HepG2 (cell line): ENCODE results near the gene KLHL5. TPM values are rescaled to one million over a fixed set of nuclear protein-coding genes. Genes with fewer than 3 reads are reported as not detected.

Experiments
- ATAC-seq: fragments of 200-7000 bp; cut with Tn5 transposase; 3 replicates; pipeline ENCODE4 v1.9.1; 2020; ENCODE audit warnings: mild to moderate bottlenecking, moderate library complexity
- BruUV-seq: library from RNA; stranded (reverse); fragments of 400-500 nt; replicated peaks from 2 replicates; lab custom pipeline; 2021; lab: Mats Ljungman, UMichigan
- CTCF ChIA-PET: fragments of 300-600 bp; formaldehyde crosslinking; extraction: SDS; loops from one replicate; lab custom pipeline; 2021; ENCODE audit warnings: low total read pairs, inconsistent platforms, low intra/inter-chr PET ratio; lab: Yijun Ruan, JAX
- POLR2A ChIA-PET: fragments of 350-600 bp; sonication (Branson Sonifier 250); formaldehyde crosslinking; loops from one replicate; lab custom pipeline; 2020; ENCODE audit warnings: antibody characterized with exemption, inconsistent platforms; lab: Yijun Ruan, JAX
- DNase-seq: peaks from one replicate; pipeline ENCODE4 v3.0.0-alpha.2; 2015; ENCODE audit warnings: low spot score
- FAIRE-seq: peaks from 3 replicates; lab custom pipeline; 2011; peaks lifted over from hg19 to GRCh38; lab: Jason Lieb, UNC
- H2AFZ ChIP-seq: one replicate; pipeline ENCODE4 v1.6.1; 2011; ENCODE audit warnings: low read length, inconsistent platforms
- H3K27ac ChIP-seq: fragments of 300-600 bp; 3 replicates; pipeline ENCODE4 v1.8.0; 2011; ENCODE audit warnings: mixed run types, mild to moderate bottlenecking, mixed read lengths, low read length, inconsistent platforms; ENCODE audit not compliant: insufficient read depth; ENCODE audit errors: extremely low read length
- H3K27me3 ChIP-seq, 2 experiments: fragments of 200-600 bp in 1 of 2; 2 replicates in 1 of 2; 3 replicates in 1 of 2; pipeline versions ENCODE4 v1.6.0 to v1.8.0; 2011; ENCODE audit warnings: low read length in 2 of 2, mild to moderate bottlenecking in 2 of 2, moderate library complexity in 2 of 2, inconsistent platforms in 1 of 2; ENCODE audit not compliant: insufficient read depth in 2 of 2, control insufficient read depth in 1 of 2
- H3K36me3 ChIP-seq, 2 experiments: fragments of 200-600 bp in 1 of 2; replicated peaks in 1 of 2; 2 replicates in 1 of 2; 3 replicates in 1 of 2; pipeline versions ENCODE4 v1.5.1 to v1.8.0; 2011; ENCODE audit warnings: low read length in 2 of 2, inconsistent platforms in 1 of 2; ENCODE audit not compliant: insufficient read depth in 2 of 2, control insufficient read depth in 1 of 2
- H3K4me1 ChIP-seq: 2 replicates; pipeline ENCODE4 v1.5.1; 2012; ENCODE audit warnings: low read length, inconsistent platforms; ENCODE audit not compliant: insufficient read depth
- H3K4me2 ChIP-seq: 2 replicates; pipeline ENCODE4 v1.6.0; 2011; ENCODE audit warnings: low read depth, low read length, inconsistent platforms
- H3K4me3 ChIP-seq, 3 experiments: fragments of 200-600 bp in 1 of 3; sonication (generic), shearing (Covaris generic) in 1 of 3; replicated peaks in 1 of 3; 2 replicates each; pipeline ENCODE4 v1.5.1; 2011 to 2016; ENCODE audit warnings: low read length in 3 of 3, inconsistent platforms in 2 of 3, low read depth in 2 of 3, mild to moderate bottlenecking in 2 of 3, control low read depth in 1 of 3, mixed read lengths in 1 of 3; ENCODE audit not compliant: insufficient read depth in 1 of 3
- H3K79me2 ChIP-seq: one replicate; pipeline ENCODE4 v1.6.1; 2011; ENCODE audit warnings: low read length, inconsistent platforms; ENCODE audit not compliant: insufficient read depth
- H3K9ac ChIP-seq: 2 replicates; pipeline ENCODE4 v1.6.0; 2011; ENCODE audit warnings: mild to moderate bottlenecking, low read depth, low read length, inconsistent platforms; ENCODE audit not compliant: insufficient read depth
- H3K9me3 ChIP-seq: 2 replicates; pipeline ENCODE4 v1.5.1; 2012; ENCODE audit warnings: mild to moderate bottlenecking, low read length
- H4K20me1 ChIP-seq: 2 replicates; pipeline ENCODE4 v1.6.0; 2011; ENCODE audit warnings: inconsistent platforms, mild to moderate bottlenecking, low read length, moderate library complexity; ENCODE audit not compliant: insufficient read depth
- AGO1 ChIP-seq: fragments of 200-400 bp; formaldehyde crosslinking; IDR thresholded peaks from 2 replicates; pipeline ENCODE4 v1.6.1; 2017; ENCODE audit warnings: mild to moderate bottlenecking, low read depth, low read length, moderate library complexity; ENCODE audit not compliant: poor library complexity, severe bottlenecking
- FOXJ3 ChIP-seq: sonication (generic); formaldehyde crosslinking; IDR thresholded peaks from 2 replicates; pipeline ENCODE4 v1.4.0; 2020; ENCODE audit warnings: missing genetic modification reagents, mild to moderate bottlenecking, borderline replicate concordance
- IRF9 ChIP-seq: sonication (generic); formaldehyde crosslinking; IDR thresholded peaks from 2 replicates; pipeline ENCODE4 v1.8.0; 2022; ENCODE audit warnings: missing genetic modification reagents, mild to moderate bottlenecking, borderline replicate concordance
- NCOA5 ChIP-seq: sonication (generic); formaldehyde crosslinking; IDR thresholded peaks from 2 replicates; pipeline ENCODE4 v1.4.0; 2020; ENCODE audit warnings: missing genetic modification reagents
- NFKBIZ ChIP-seq: IDR thresholded peaks from 2 replicates; pipeline ENCODE4 v1.6.1; 2018; ENCODE audit warnings: missing genetic modification reagents, missing compliant biosample characterization
- POLR2AphosphoS5 ChIP-seq: IDR thresholded peaks from 2 replicates; pipeline ENCODE4 v1.6.1; 2012; ENCODE audit warnings: low read depth, low read length
- YEATS2 ChIP-seq: sonication (generic); formaldehyde crosslinking; IDR thresholded peaks from 2 replicates; pipeline ENCODE4 v1.4.0; 2020; ENCODE audit warnings: missing genetic modification reagents, borderline replicate concordance
- ZFP91 ChIP-seq: sonication (generic); formaldehyde crosslinking; IDR thresholded peaks from 2 replicates; pipeline ENCODE4 v1.9.0; 2022; ENCODE audit warnings: missing genetic modification reagents, mild to moderate bottlenecking, borderline replicate concordance
- ZNF260 ChIP-seq: sonication (generic); formaldehyde crosslinking; IDR thresholded peaks from 2 replicates; pipeline ENCODE4 v1.4.0; 2020; ENCODE audit warnings: missing genetic modification reagents, low read depth, mild to moderate bottlenecking, borderline replicate concordance
- WGBS: methylation state at CpG from one replicate; pipeline ENCODE4 v1.1.6; 2017; ENCODE audit warnings: low lambda C conversion rate; 5-methylcytosine and 5-hydroxymethylcytosine counted together
- in situ Hi-C: cut with HindIII; loops from 2 replicates; pipeline ENCODE4 v1.10.0; 2017; ENCODE audit warnings: low pct_unique_long_range_greater_than_20kb; ENCODE audit not compliant: extremely low pct_ligation_motif_present
- intact Hi-C: fragments of 100-400 bp; cut with micrococcal nuclease; formaldehyde crosslinking; loops from one replicate; pipeline ENCODE4 v1.10.0; 2022; ENCODE audit not compliant: unreplicated experiment
- polyA plus RNA-seq, 8 experiments: library from polyadenylated mRNA; depleted of rRNA in 3 of 8; stranded (reverse) in 7 of 8; unstranded in 1 of 8; fragments of >200 nt; fragmentation: Illumina TruSeq in 4 of 8; extraction: Trizol in 4 of 8; gene quantifications; 2 replicates each; pipeline versions ENCODE4 v1.2.1 to v1.2.3, GENCODE V29; 2011 to 2016; ENCODE audit warnings: low read depth in 4 of 8, missing spikeins in 1 of 8, mixed read lengths in 1 of 8; ENCODE audit not compliant: insufficient read depth in 1 of 8
- total RNA-seq, 5 experiments: library from RNA; depleted of rRNA; stranded (reverse); fragments of >200 nt; fragmentation: Illumina TruSeq; extraction: Trizol; gene quantifications; 2 replicates each; pipeline ENCODE4 v1.2.3, GENCODE V29; 2016; ENCODE audit warnings: low read depth in 1 of 5

Gene KLHL5
- total and polyA plus RNA-seq, 2 of the 13 experiments (the other 11 are each of a cell fraction or from before 2014, with no cell fraction given): 36.2 to 38.7 TPM

- no peak for FAIRE-seq
- H3K4me1 ChIP-seq: peaks cover 8% of the 10 kb centered on the region
- no peak overlapping the region for H3K4me3 ChIP-seq
- 86% methylated on average over 3 of the region's 3 CpGs for WGBS
- no peaks in the 10 kb centered on the region for H3K79me2 ChIP-seq
- no peak for DNase-seq
- H3K27ac ChIP-seq: no peak overlapping the region
- TF ChIP-seq POLR2AphosphoS5: no peak
- TF ChIP-seq FOXJ3 (CRISPR knock-in tag): no peak
- TF ChIP-seq AGO1: no peak
- TF ChIP-seq YEATS2 (CRISPR knock-in tag): no peak
- no peak for TF ChIP-seq NCOA5 (CRISPR knock-in tag)
- TF ChIP-seq NFKBIZ: no peak
- TF ChIP-seq ZFP91: no peak
- TF ChIP-seq IRF9 (CRISPR knock-in tag): no peak
- no peak for TF ChIP-seq ZNF260 (CRISPR knock-in tag)
- TF ChIP-seq, all 625 proteins: peak for 0
- H3K9ac ChIP-seq: no peak overlapping the region
- H3K27me3 ChIP-seq: no peaks in the 10 kb centered on the region
- H3K36me3 ChIP-seq: no peaks in the 10 kb centered on the region
- H3K4me2 ChIP-seq: no peak overlapping the region
- intact Hi-C loops (no loop called here), in situ Hi-C loops (no loop called here)
- H4K20me1 ChIP-seq: no peaks in the 10 kb centered on the region
- ChIA-PET CTCF (no interaction called here), POLR2A (no interaction called here)
- no peak overlapping the region for H2AFZ ChIP-seq
- no peaks in the 10 kb centered on the region for H3K9me3 ChIP-seq
- no peak for ATAC-seq
- no TSS peak for BruUV-seq
Measured at GRCh38 chr4:39021631-39022030, 40.4 kb upstream of the KLHL5 start.
